ENCODE results near the gene PARD3. TPM values are rescaled to one million over a fixed set of nuclear protein-coding genes. Genes with fewer than 3 reads are reported as not detected.
A peak's percentile ranks its signal among the peaks of the same experiment; 100 is the strongest.

PARD3 gene
- total and polyA plus RNA-seq, 2 experiments from 2014 or later: 47.2 to 59.7 TPM

- 94% methylated on average over 2 of the region's 2 CpGs for WGBS (ENCODE audit: low lambda C conversion rate, missing lambda C conversion rate)
- H3K9me2 ChIP-seq (replicated peaks; ENCODE audit: insufficient read depth): no peaks in the 10 kb centered on the region
- no peaks in the 10 kb centered on the region for H3K9me3 ChIP-seq (ENCODE audit: low read depth)
- H2AFZ ChIP-seq: no peak overlapping the region
- peaks cover 15% of the 10 kb centered on the region for H3K79me2 ChIP-seq
- no peak for TF ChIP-seq EZH2 (IDR thresholded peaks at IDR 0.05; ENCODE audit: borderline replicate concordance)
- TF ChIP-seq, protein P1, sequence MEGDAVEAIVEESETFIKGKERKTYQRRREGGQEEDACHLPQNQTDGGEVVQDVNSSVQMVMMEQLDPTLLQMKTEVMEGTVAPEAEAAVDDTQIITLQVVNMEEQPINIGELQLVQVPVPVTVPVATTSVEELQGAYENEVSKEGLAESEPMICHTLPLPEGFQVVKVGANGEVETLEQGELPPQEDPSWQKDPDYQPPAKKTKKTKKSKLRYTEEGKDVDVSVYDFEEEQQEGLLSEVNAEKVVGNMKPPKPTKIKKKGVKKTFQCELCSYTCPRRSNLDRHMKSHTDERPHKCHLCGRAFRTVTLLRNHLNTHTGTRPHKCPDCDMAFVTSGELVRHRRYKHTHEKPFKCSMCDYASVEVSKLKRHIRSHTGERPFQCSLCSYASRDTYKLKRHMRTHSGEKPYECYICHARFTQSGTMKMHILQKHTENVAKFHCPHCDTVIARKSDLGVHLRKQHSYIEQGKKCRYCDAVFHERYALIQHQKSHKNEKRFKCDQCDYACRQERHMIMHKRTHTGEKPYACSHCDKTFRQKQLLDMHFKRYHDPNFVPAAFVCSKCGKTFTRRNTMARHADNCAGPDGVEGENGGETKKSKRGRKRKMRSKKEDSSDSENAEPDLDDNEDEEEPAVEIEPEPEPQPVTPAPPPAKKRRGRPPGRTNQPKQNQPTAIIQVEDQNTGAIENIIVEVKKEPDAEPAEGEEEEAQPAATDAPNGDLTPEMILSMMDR (IDR thresholded peaks at IDR 0.05; ENCODE audit: poor library complexity): no peak
- TF ChIP-seq EZH2phosphoT487 (IDR thresholded peaks at IDR 0.05; ENCODE audit: low read depth, severe bottlenecking, unreplicated experiment): no peak
- H3K27me3 ChIP-seq: no peaks in the 10 kb centered on the region
- H3K27ac ChIP-seq: no peak overlapping the region
- no peaks in the 10 kb centered on the region for H3K36me3 ChIP-seq (replicated peaks; ENCODE audit: insufficient read depth, low read depth)
- no peaks in the 10 kb centered on the region for H4K20me1 ChIP-seq (ENCODE audit: insufficient read depth, poor library complexity, severe bottlenecking)
- no peak for DNase-seq (ENCODE audit: low spot score)
- H3K4me3 ChIP-seq: no peak overlapping the region
- no peak overlapping the region for H3K4me2 ChIP-seq
- no peaks in the 10 kb centered on the region for H3K4me1 ChIP-seq (ENCODE audit: insufficient read depth)
These were observed 301.5 kb downstream of the PARD3 start for GRCh38 chr10:34513636-34514035.

DNA sequence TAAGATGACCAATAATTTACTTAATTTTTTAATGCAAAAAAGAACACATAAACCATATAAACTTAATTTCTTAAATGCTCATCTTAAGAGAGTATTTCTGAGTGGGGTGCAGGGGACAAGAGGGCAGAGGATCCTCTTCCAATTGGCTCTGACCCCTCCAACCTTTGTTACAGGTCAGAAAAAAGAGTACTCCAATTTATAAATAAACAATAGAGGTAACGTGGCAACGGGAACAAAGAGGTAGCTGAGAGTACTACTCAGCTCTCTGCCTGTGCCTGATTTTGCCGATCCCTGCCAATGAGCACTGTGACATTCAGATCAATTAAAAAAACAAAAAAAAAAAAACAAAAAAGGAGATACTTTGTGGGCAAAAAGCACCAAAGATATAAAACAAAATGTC, 307.9 kb downstream of the PARD3 start:
- no peaks in the 10 kb centered on the region for H3K27me3 ChIP-seq
- DNase-seq (ENCODE audit: low spot score): no peak
- no peaks in the 10 kb centered on the region for H3K9me2 ChIP-seq (replicated peaks; ENCODE audit: insufficient read depth)
- H3K36me3 ChIP-seq (replicated peaks; ENCODE audit: insufficient read depth, low read depth): no peaks in the 10 kb centered on the region
- peaks cover 10% of the 10 kb centered on the region for H3K79me2 ChIP-seq
- H2AFZ ChIP-seq: no peak overlapping the region
- 65% methylated on average over 3 of the region's 3 CpGs for WGBS (ENCODE audit: low lambda C conversion rate, missing lambda C conversion rate)
- H3K4me2 ChIP-seq: no peak overlapping the region
- no peak overlapping the region for H3K4me3 ChIP-seq
- peaks cover 6% of the 10 kb centered on the region for H3K4me1 ChIP-seq (ENCODE audit: insufficient read depth)
- H3K9me3 ChIP-seq (ENCODE audit: low read depth): no peaks in the 10 kb centered on the region
- TF ChIP-seq EZH2phosphoT487 (IDR thresholded peaks at IDR 0.05; ENCODE audit: low read depth, severe bottlenecking, unreplicated experiment) (no peak), EZH2 (IDR thresholded peaks at IDR 0.05; ENCODE audit: borderline replicate concordance) (no peak)
- TF ChIP-seq, protein P1 (IDR thresholded peaks at IDR 0.05; ENCODE audit: poor library complexity): no peak
- H3K27ac ChIP-seq: no peak overlapping the region
- H4K20me1 ChIP-seq (ENCODE audit: insufficient read depth, poor library complexity, severe bottlenecking): no peaks in the 10 kb centered on the region

- H3K36me3 ChIP-seq (replicated peaks; ENCODE audit: insufficient read depth, low read depth): no peaks in the 10 kb centered on the region
- H3K9me2 ChIP-seq (replicated peaks; ENCODE audit: insufficient read depth): no peaks in the 10 kb centered on the region
- H4K20me1 ChIP-seq (ENCODE audit: insufficient read depth, poor library complexity, severe bottlenecking): no peaks in the 10 kb centered on the region
- no peak overlapping the region for H3K4me2 ChIP-seq
- H3K4me3 ChIP-seq: no peak overlapping the region
- 90% methylated on average over 5 of the region's 5 CpGs for WGBS (ENCODE audit: low lambda C conversion rate, missing lambda C conversion rate)
- H3K4me1 ChIP-seq (ENCODE audit: insufficient read depth): peaks cover 6% of the 10 kb centered on the region
- no peaks in the 10 kb centered on the region for H3K27me3 ChIP-seq
- peaks cover 10% of the 10 kb centered on the region for H3K79me2 ChIP-seq
- H3K27ac ChIP-seq: no peak overlapping the region
- no peak overlapping the region for H2AFZ ChIP-seq
- no peak for DNase-seq (ENCODE audit: low spot score)
- no peaks in the 10 kb centered on the region for H3K9me3 ChIP-seq (ENCODE audit: low read depth)
- TF ChIP-seq EZH2phosphoT487 (IDR thresholded peaks at IDR 0.05; ENCODE audit: low read depth, severe bottlenecking, unreplicated experiment) (no peak), EZH2 (IDR thresholded peaks at IDR 0.05; ENCODE audit: borderline replicate concordance) (no peak)
- TF ChIP-seq, protein P1 (IDR thresholded peaks at IDR 0.05; ENCODE audit: poor library complexity): no peak
These were observed 308.3 kb downstream of the PARD3 start for GRCh38 chr10:34506786-34507185.

DNA sequence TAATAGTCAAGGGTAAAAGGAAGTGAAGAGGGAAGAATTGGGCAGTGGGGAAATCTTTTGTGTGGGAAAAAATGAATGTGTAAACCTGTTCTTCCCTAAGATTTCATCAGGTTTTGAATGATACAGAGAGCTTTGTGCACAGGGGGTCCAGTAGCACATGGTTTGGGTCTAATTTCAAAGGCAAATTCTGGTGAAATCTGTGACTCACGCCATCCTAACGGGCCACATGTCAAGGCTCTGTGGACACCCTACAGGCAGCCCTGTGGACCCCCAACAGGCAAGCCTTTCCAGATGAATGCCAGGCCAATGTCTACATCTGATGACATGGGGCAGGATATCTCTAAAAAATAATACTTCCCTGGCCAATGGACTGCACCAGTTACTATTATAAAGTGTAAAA, 309.8 kb downstream of the PARD3 start:
- DNase-seq (ENCODE audit: low spot score): no peak
- Histone ChIP-seq H3K4me1 (ENCODE audit: insufficient read depth) (peaks cover 6% of the 10 kb centered on the region), H3K36me3 (replicated peaks; ENCODE audit: insufficient read depth, low read depth) (no peaks in the 10 kb centered on the region), H3K4me3 (no peak overlapping the region), H3K4me2 (no peak overlapping the region), H3K79me2 (peaks cover 10% of the 10 kb centered on the region), H2AFZ (no peak overlapping the region), H3K27me3 (no peaks in the 10 kb centered on the region), H3K9me2 (replicated peaks; ENCODE audit: insufficient read depth) (no peaks in the 10 kb centered on the region), H3K27ac (peak overlapping the region; percentile 11), H3K9me3 (ENCODE audit: low read depth) (no peaks in the 10 kb centered on the region), H4K20me1 (ENCODE audit: insufficient read depth, poor library complexity, severe bottlenecking) (no peaks in the 10 kb centered on the region)
- TF ChIP-seq, protein P1 (IDR thresholded peaks at IDR 0.05; ENCODE audit: poor library complexity): no peak
- no peak for TF ChIP-seq EZH2 (IDR thresholded peaks at IDR 0.05; ENCODE audit: borderline replicate concordance)
- WGBS (ENCODE audit: low lambda C conversion rate, missing lambda C conversion rate): 75% methylated on average over 2 of the region's 2 CpGs
